K562 (cell line): ENCODE measurements around the gene ROR2. TPM values are rescaled to one million over a fixed set of nuclear protein-coding genes. Genes with fewer than 3 reads are reported as not detected.

Experiments
- ATAC-seq: fragments of 200-7000 bp; cut with Tn5 transposase; 3 replicates; pipeline ENCODE4 v1.9.1; 2020; ENCODE audit warnings: moderate library complexity
- BruUV-seq: library from RNA; stranded (reverse); fragments of 400-500 nt; replicated peaks from 2 replicates; lab custom pipeline; 2021; lab: Mats Ljungman, UMichigan
- CTCF ChIA-PET: fragments of 300-600 bp; formaldehyde crosslinking; extraction: SDS; loops from one replicate; lab custom pipeline; 2021; ENCODE audit warnings: low intra/inter-chr PET ratio; lab: Yijun Ruan, JAX
- POLR2A ChIA-PET: fragments of 300-600, 350-650 bp; sonication (Branson Sonifier 250); formaldehyde crosslinking; extraction: SDS; loops from one replicate; lab custom pipeline; 2021; ENCODE audit warnings: antibody characterized with exemption, inconsistent platforms; lab: Yijun Ruan, JAX
- DNase-seq, 4 experiments: peaks; one replicate each; pipeline versions ENCODE4 v3.0.0 to v3.0.0-alpha.2; 2011 to 2018; ENCODE audit warnings: low spot score in 3 of 4, mixed read lengths in 3 of 4; ENCODE audit errors: extremely low read depth in 1 of 4
- FAIRE-seq: peaks from 2 replicates; lab custom pipeline; 2011; peaks lifted over from hg19 to GRCh38; lab: Jason Lieb, UNC
- H2AFZ ChIP-seq: 2 replicates; pipeline ENCODE4 v1.6.0; 2011; ENCODE audit warnings: low read depth, low read length, control low read depth, inconsistent platforms
- H3K27ac ChIP-seq: fragments of 200-600 bp; 3 replicates; pipeline ENCODE4 v1.8.0; 2011; ENCODE audit warnings: low read depth, mild to moderate bottlenecking, control low read depth, inconsistent platforms, low read length, moderate library complexity, mixed read lengths; ENCODE audit errors: extremely low read depth
- H3K27me3 ChIP-seq, 2 experiments: fragments of 300-600 bp in 1 of 2; 2 replicates in 1 of 2; 3 replicates in 1 of 2; pipeline versions ENCODE4 v1.6.0 to v1.8.0; 2011; ENCODE audit warnings: inconsistent platforms in 2 of 2, low read length in 2 of 2, mild to moderate bottlenecking in 1 of 2, mixed read lengths in 1 of 2, moderate library complexity in 1 of 2; ENCODE audit not compliant: control insufficient read depth in 2 of 2, insufficient read depth in 2 of 2
- H3K36me3 ChIP-seq: fragments of 300-600 bp; 3 replicates; pipeline ENCODE4 v1.8.0; 2011; ENCODE audit warnings: mild to moderate bottlenecking, low read length, inconsistent platforms; ENCODE audit not compliant: control insufficient read depth, insufficient read depth
- H3K4me1 ChIP-seq, 2 experiments: fragments of 200-600 bp in 1 of 2; replicated peaks in 1 of 2; 2 replicates in 1 of 2; 3 replicates in 1 of 2; pipeline versions ENCODE4 v1.5.1 to v1.8.0; 2011; ENCODE audit warnings: inconsistent platforms in 2 of 2, low read length in 2 of 2, mild to moderate bottlenecking in 1 of 2, mixed read lengths in 1 of 2, moderate library complexity in 1 of 2; ENCODE audit not compliant: control insufficient read depth in 2 of 2, insufficient read depth in 2 of 2
- H3K4me2 ChIP-seq: 2 replicates; pipeline ENCODE4 v1.6.1; 2011; ENCODE audit warnings: low read length, control low read depth, inconsistent platforms, mixed read lengths; ENCODE audit not compliant: insufficient read depth
- H3K4me3 ChIP-seq: fragments of 200-600 bp; sonication (generic), shearing (Covaris generic); 2 replicates; pipeline ENCODE4 v1.5.1; 2016; ENCODE audit warnings: control low read depth, inconsistent platforms
- H3K79me2 ChIP-seq: fragments of 200-600 bp; 3 replicates; pipeline ENCODE4 v1.8.0; 2011; ENCODE audit warnings: low read length, inconsistent platforms; ENCODE audit not compliant: control insufficient read depth, insufficient read depth
- H3K9ac ChIP-seq, 2 experiments: 2 replicates each; pipeline versions ENCODE4 v1.6.0 to v1.6.1; 2011; ENCODE audit warnings: low read depth in 2 of 2, low read length in 2 of 2, control low read depth in 1 of 2, inconsistent platforms in 1 of 2, mild to moderate bottlenecking in 1 of 2, mixed read lengths in 1 of 2; ENCODE audit not compliant: insufficient read depth in 1 of 2
- H3K9me1 ChIP-seq: one replicate; pipeline ENCODE4 v1.6.0; 2011; ENCODE audit warnings: inconsistent platforms, mild to moderate bottlenecking, low read length, moderate library complexity; ENCODE audit not compliant: control insufficient read depth, insufficient read depth
- H3K9me3 ChIP-seq: replicated peaks from 2 replicates; pipeline ENCODE4 v1.5.1; 2011; ENCODE audit warnings: low read depth, low read length, inconsistent platforms; ENCODE audit not compliant: control insufficient read depth, insufficient read depth
- H4K20me1 ChIP-seq: replicated peaks from 2 replicates; pipeline ENCODE4 v1.6.1; 2011; ENCODE audit warnings: low read length, inconsistent platforms, mixed read lengths; ENCODE audit not compliant: control insufficient read depth, insufficient read depth
- CC2D1A ChIP-seq: fragments of 450-650 bp; IDR thresholded peaks from 2 replicates; pipeline ENCODE4 v1.6.1; 2017; ENCODE audit warnings: mild to moderate bottlenecking
- MTA2 ChIP-seq: fragments of 450-650 bp; IDR thresholded peaks from 2 replicates; pipeline ENCODE4 v1.6.1; 2016; ENCODE audit warnings: low read depth
- NFIC ChIP-seq: fragments of 450-650 bp; IDR thresholded peaks from 2 replicates; pipeline ENCODE4 v1.6.1; 2017; ENCODE audit warnings: mild to moderate bottlenecking, inconsistent platforms
- REST ChIP-seq, 2 experiments: fragments of 450-650 bp; formaldehyde crosslinking in 1 of 2; IDR thresholded peaks; 2 replicates each; pipeline versions ENCODE4 v1.4.0 to v1.6.1; 2014 to 2020; ENCODE audit warnings: mild to moderate bottlenecking in 2 of 2, borderline replicate concordance in 1 of 2, low read depth in 1 of 2
- RFX7 ChIP-seq: fragments of 250-450 bp; sonication (Bioruptor Pico); IDR thresholded peaks from 2 replicates; pipeline ENCODE4 v1.5.1; 2021; ENCODE audit warnings: mild to moderate bottlenecking
- RHOXF2B ChIP-seq: fragments of 250-450 bp; sonication (Bioruptor Pico); conservative IDR thresholded peaks from 2 replicates; pipeline ENCODE4 v1.5.1; 2021
- YBX1 ChIP-seq: fragments of 450-650 bp; IDR thresholded peaks from 2 replicates; pipeline ENCODE4 v1.7.1; 2016; ENCODE audit warnings: mild to moderate bottlenecking
- ZNF316 ChIP-seq: fragments of 450-650 bp; IDR thresholded peaks from 2 replicates; pipeline ENCODE4 v1.6.1; 2016
- WGBS: fragments of 100-300 bp; shearing (Covaris generic); methylation state at CpG from one replicate; pipeline ENCODE4 v1.1.6; 2016; ENCODE audit warnings: low coverage, mixed read lengths; ENCODE audit not compliant: insufficient coverage; ENCODE audit errors: missing lambda C conversion rate; 5-methylcytosine and 5-hydroxymethylcytosine counted together
- in situ Hi-C: fragments of 300-500 bp; cut with MboI; formaldehyde crosslinking; loops from 4 replicates; pipeline ENCODE4 v1.15.0; 2018; ENCODE audit warnings: inconsistent platforms, mixed read lengths
- intact Hi-C: fragments of 100-400 bp; cut with micrococcal nuclease; formaldehyde crosslinking; loops from 2 replicates; pipeline ENCODE4 v1.14.2; 2022
- polyA plus RNA-seq, 8 experiments: library from polyadenylated mRNA; depleted of rRNA in 4 of 8; stranded (reverse) in 5 of 8; unstranded in 3 of 8; fragments of >200 nt; fragmentation: Nextera tagmentation in 2 of 8; fragmentation: Illumina TruSeq in 1 of 8; extraction: Ambion mirVana in 2 of 8; extraction: Trizol in 1 of 8; gene quantifications; 2 replicates each; pipeline versions ENCODE4 v1.2.1 to v1.2.3, GENCODE V29; 2011 to 2014; ENCODE audit warnings: inconsistent platforms in 1 of 8, missing spikeins in 1 of 8
- total RNA-seq, 7 experiments: library from RNA; depleted of rRNA in 6 of 7; stranded (reverse); fragments of >200 nt in 6 of 7; fragmentation: Illumina TruSeq in 2 of 7; extraction: Trizol in 2 of 7; gene quantifications; 2 replicates each; pipeline versions ENCODE4 v1.2.1 to v1.2.3, GENCODE V29; 2011 to 2021; ENCODE audit warnings: low replicate concordance in 1 of 7

Gene ROR2
- total and polyA plus RNA-seq, 9 of the 15 experiments (the other 6 are each of a cell fraction or from before 2014, with no cell fraction given), result 5.6 to 33.8 (median 15.3) TPM

GRCh38 chr9:91746357-91746756 is 203.7 kb downstream of the ROR2 start (continued):
- TF ChIP-seq REST (IDR thresholded peaks at IDR 0.05; ENCODE audit: borderline replicate concordance) (no peak), REST (CRISPR knock-in tag; IDR thresholded peaks at IDR 0.05; ENCODE audit: low read depth) (no peak)

GRCh38 chr9:91744114-91744513 is 205.9 kb downstream of the ROR2 start:
- ChIA-PET CTCF (no interaction called here), POLR2A (interaction anchor here (0.5 kb wide), 1 partner anchor 75 kb away, joined by 3 read pairs; no protein-coding TSS in a partner anchor)
- Histone ChIP-seq H3K4me3 (no peak overlapping the region), H3K27me3 (no peaks in the 10 kb centered on the region), H3K27ac (no peak overlapping the region), H3K4me1 (peaks cover 7 to 16% of the 10 kb centered on the region in 2 experiments), H3K9me1 (no peaks in the 10 kb centered on the region), H3K4me2 (no peak overlapping the region), H4K20me1 (peaks cover 6% of the 10 kb centered on the region; the same call in 1 of the 2 replicates), H3K9me3 (no peaks in the 10 kb centered on the region), H2AFZ (no peak overlapping the region), H3K9ac (no peak overlapping the region), H3K79me2 (no peaks in the 10 kb centered on the region), H3K36me3 (peaks cover 14% of the 10 kb centered on the region; the same call in 1 of the 3 replicates)
- in situ Hi-C loops (no loop called here), intact Hi-C loops (no loop called here)
- WGBS, result 82% methylated on average over 7 of the region's 7 CpGs
- FAIRE-seq (peak; percentile 37), ATAC-seq (no peak), DNase-seq (peak in 1 of 4 experiments; percentile 22)
- no TSS peak for BruUV-seq
- TF ChIP-seq YBX1, result no peak
- TF ChIP-seq ZNF316, result no peak
- TF ChIP-seq CC2D1A, result no peak
- TF ChIP-seq RFX7 (CRISPR knock-in tag), result no peak
- TF ChIP-seq MTA2, result no peak
- TF ChIP-seq NFIC, result peak; percentile 78
- TF ChIP-seq RHOXF2B (CRISPR knock-in tag), result no peak
